Activated gamma-delta T cell treated with anti-CD3 and anti-CD28 coated beads, Interleukin-2, amount 50 U/mL, for 16 hours (primary cell): Measurements from ENCODE around the gene AFF1.
"Not testable (repeated sequence)": the region's sequence is repeated elsewhere in the genome, so short reads cannot be mapped to it uniquely, and the experiment has no call there.

ENCODE experiments used
- DNase-seq: peaks from one replicate; pipeline ENCODE4 v3.0.0-alpha.2; 2020; ENCODE audit warnings: low read depth

The AFF1 gene

GRCh38 chr4:86980230-86980629 lies 45.4 kb downstream of the AFF1 start:
- DNase-seq: no peak

DNA sequence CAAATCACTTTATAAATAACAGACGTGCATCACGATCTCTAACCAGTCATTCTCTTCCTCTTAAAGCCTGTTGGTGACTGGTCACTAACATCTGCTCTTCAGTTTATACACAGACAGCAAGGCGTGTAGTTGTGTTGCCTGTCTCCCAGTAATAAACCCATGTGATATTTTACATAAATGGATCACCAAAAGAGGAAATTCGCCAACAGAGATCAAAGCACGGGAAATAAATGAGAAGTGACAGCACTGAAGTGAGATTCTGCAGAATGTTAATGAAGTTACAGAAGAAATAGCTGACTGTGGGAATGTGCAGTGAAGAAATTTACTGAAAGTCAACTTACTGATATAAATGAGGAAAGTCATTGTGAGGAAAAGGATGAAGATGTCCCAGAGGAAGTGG lies 47.0 kb downstream of the AFF1 start:
- no peak for DNase-seq

DNA sequence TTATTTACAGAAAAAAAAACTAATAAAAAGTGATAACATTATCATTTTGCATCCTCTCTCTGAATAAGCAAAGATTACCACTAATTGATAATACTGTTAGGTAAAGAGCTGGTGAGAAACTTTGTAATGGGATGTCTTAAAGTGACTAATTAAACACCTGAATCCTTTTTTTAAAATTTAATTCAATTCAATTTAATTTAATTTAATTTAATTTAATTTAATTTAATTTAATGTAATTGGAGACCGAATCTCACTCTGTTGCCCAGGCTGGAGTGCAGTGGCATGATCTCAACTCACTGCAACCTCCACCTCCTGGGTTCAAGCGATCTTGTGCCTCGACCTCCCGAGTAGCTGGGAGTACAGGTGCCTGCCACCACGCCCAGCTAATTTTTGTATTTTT lies 51.0 kb downstream of the AFF1 start:
- not testable (repeated sequence) for DNase-seq

DNA sequence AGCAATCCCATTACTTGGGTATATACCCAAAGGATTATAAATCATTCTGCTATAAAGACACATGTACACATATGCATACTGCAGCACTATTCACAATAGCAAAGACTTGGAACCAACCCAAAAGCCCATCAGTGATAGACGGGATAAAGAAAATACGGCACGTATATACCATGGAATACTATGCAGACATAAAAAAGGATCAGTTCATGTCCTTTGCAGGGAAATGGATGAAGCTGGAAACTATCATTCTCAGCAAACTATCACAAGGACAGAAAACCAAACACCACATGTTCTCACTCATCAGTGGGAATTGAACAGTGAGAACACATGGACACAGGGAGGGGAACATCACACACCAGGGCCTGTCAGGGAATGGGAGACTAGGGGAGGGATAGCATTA lies 54.8 kb downstream of the AFF1 start:
- not testable (repeated sequence) for DNase-seq

DNA sequence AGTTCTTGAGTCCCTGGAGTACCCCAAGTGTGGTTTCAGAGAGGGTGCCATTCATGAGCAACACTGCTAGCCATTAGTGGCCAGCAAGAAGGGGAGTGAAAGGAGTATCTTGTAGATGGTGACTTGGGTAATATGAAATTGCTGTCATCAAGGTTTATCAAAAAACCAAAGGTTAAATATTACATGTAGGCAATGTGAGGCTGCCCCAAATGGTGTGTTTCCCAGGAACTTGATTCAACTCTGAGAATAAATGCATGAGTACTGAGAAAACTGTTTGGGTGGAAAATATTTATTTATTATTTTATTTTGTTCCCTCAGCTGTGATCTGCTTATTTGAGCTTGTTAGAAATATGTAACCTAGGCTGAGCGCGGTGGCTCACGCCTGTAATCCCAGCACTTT lies 55.7 kb downstream of the AFF1 start:
- DNase-seq: no peak

GRCh38 chr4:86991994-86992393 lies 57.2 kb downstream of the AFF1 start:
- DNase-seq: no peak

GRCh38 chr4:86993909-86994681 lies 59.3 kb downstream of the AFF1 start:
- DNase-seq: no peak

DNA sequence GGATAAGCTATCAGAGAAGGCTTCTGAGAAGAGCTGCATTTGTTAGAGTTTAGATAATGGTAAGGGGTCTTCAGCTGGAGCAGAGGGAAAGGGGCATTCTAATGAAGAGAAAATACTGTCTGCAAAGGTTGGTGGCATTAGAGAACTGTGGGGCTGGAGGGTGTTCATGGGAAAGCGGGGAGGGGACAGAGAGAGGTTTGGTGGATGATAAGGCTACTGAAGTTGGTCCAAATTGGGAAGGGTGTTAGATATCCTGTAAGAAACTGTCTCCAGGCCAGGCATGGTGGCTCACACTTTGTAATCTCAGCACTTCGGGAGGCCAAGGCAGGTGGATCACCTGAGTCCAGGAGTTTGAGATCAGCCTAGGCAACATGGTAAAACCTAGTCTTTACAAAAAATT lies 59.9 kb downstream of the AFF1 start:
- DNase-seq: no peak

GRCh38 chr4:86996510-86996909 lies 61.7 kb downstream of the AFF1 start:
- not testable (repeated sequence) for DNase-seq

- no peak for DNase-seq
These were observed 64.4 kb downstream of the AFF1 start for GRCh38 chr4:86999136-86999643.

- DNase-seq: no peak
These were observed 67.9 kb downstream of the AFF1 start for GRCh38 chr4:87002682-87003043.

- DNase-seq: no peak
These were observed 68.5 kb downstream of the AFF1 start for GRCh38 chr4:87003266-87003665.

- DNase-seq: no peak
These were observed 70.5 kb downstream of the AFF1 start for GRCh38 chr4:87005369-87005689.

- peak; percentile 11 for DNase-seq
These were observed 71.0 kb downstream of the AFF1 start for GRCh38 chr4:87005690-87006425.

DNA sequence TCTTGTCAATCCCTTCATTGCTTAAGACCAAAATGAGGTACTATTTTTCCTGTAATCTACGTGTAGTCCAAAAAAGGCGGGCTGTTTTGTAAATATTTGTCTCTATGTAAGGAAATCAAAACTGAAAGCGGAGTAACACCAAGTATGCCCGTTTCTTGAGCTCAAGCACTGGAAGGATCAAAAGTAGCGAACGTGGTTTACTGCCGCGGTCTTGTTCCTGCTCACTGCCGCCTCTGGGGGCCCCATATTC lies 71.5 kb downstream of the AFF1 start:
- no peak for DNase-seq

DNA sequence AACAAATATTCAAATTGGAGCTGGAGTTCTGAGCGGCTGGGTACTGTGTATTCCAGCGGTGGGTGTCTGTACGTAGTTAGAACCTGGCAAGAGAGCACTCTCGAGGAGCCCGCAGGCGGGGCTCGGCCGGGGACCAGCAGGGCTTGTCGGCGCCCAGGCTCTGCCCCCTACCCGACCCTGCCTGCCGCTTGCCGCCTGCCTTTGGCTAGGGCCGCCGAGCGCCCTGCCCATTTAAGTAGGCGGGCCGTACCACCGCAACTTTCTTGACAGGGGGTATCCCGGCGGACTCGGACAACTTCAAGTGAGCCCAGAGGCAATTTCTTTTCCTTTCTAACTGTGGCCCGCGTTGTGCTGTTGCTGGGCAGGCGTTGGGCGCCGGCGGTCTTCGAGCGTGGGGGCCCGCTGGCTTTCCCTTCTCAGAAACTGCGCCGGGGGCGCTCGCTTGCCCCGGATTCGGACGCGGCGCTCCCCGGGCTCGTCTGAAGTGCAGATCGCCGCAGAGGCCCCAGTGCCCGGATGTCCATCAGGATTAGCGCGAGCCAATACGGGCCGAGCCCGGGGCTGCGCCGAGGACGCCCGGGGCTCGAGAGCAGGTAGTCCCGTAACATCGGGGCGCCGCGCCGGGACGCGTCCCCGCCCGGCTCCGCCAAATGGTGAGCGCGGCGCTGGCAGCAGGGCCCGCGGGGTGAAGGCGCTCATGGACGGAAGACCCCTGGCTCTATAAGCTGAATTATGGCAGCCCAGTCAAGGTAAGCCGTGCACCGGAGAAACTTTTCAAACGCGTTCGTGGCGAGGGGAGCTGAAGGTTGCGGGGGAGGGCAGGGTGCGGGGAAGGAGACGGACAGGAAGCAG lies 72.1 kb downstream of the AFF1 start:
- peak; percentile 82 for DNase-seq

DNA sequence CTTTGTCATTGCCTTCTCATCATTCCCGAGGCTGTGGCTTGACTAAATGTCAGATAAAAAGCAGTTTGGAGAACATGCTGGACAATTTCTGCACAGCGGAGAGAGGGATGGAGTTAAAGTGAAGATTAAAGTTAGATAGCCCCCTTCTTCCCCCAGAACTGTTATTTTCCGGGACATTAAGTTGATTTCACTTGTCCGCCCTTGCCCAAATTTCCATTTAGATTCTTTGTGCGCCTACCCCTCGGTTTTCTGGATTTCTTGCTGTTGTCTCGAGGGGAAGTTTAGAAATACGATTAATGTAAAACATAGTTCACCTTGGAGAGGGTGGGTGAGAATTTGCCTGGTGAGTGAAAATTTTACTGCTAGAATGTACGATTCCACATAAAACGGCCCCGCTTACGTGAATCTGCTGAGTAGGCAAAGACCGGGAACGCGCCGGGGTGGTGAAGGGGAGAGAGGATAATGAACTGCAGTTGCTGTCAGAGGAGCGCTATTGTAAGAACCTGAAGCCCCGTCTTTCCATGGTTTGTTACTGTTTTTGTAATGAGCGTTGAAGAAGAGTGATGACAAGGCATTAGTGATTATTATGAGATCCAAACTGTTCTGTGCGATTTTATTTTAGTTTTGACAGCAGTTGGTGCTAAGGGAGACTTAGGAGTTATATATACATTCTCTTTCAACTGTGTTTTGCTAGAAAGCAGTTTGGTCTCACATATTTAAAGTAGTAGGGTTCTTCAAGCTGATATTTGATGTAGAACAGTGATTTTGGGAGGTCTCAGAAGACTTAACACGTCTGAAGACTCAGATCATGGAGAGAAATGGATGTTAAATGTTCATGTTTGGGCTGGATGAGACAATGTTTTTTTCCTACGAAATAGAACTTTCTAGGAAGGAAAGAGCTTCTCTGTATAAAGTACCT lies 73.0 kb downstream of the AFF1 start:
- no peak for DNase-seq

DNA sequence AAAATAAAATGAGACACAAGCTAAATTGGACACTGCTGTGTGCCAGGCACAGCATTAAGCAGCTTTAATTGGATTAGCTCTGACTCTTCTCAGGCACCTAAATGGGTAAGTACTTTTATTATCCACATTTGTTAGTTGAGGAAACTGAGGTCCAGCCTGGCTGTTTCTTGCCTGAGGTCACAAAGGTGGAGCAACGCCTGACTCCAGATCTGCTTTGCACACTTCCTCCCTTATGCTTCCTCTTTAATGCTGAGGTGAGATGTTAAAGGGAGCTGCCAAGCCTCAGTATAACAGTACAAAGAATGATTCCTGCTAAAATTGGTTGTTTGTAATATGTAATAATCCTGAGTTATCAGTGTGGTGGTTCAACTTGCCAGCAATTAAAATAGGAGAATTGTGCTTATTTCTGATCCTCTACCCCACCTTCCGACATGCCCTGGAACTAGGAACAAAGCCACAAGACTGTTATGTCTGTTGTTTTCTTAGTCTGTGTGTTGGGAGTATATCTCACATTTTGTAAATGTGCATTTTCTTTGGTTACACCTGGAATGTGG lies 74.4 kb downstream of the AFF1 start:
- no peak for DNase-seq

GRCh38 chr4:87010192-87010591 lies 75.4 kb downstream of the AFF1 start:
- DNase-seq: no peak

GRCh38 chr4:87011340-87012034 lies 76.7 kb downstream of the AFF1 start:
- DNase-seq: no peak
